H9 (cell line): ENCODE measurements around the gene UBE2E1. TPM values are rescaled to one million over a fixed set of nuclear protein-coding genes. Genes with fewer than 3 reads are reported as not detected.

Source experiments
- DNase-seq: peaks from one replicate; pipeline ENCODE4 v3.0.0-alpha.2; 2017
- H2AFZ ChIP-seq: one replicate; pipeline ENCODE4 v1.6.1; 2013; ENCODE audit warnings: mild to moderate bottlenecking, low read length, control low read depth, moderate library complexity
- H2AK5ac ChIP-seq: 2 replicates; pipeline ENCODE4 v1.6.1; 2013; ENCODE audit warnings: low read length, control low read depth, mixed read lengths; ENCODE audit not compliant: insufficient read length
- H2BK120ac ChIP-seq: one replicate; pipeline ENCODE4 v1.6.1; 2013; ENCODE audit warnings: low read depth, mild to moderate bottlenecking, low read length, control low read depth, inconsistent platforms; ENCODE audit not compliant: poor library complexity, severe bottlenecking
- H2BK12ac ChIP-seq: 2 replicates; pipeline ENCODE4 v1.6.1; 2013; ENCODE audit warnings: low read length, control low read depth, mixed read lengths, low read depth; ENCODE audit not compliant: insufficient read length
- H2BK15ac ChIP-seq: 2 replicates; pipeline ENCODE4 v1.6.1; 2013; ENCODE audit warnings: low read depth, low read length, control low read depth
- H2BK20ac ChIP-seq: one replicate; pipeline ENCODE4 v1.6.1; 2013; ENCODE audit warnings: low read depth, mild to moderate bottlenecking, low read length, control low read depth, inconsistent platforms; ENCODE audit not compliant: poor library complexity, severe bottlenecking
- H2BK5ac ChIP-seq: 2 replicates; pipeline ENCODE4 v1.6.1; 2013; ENCODE audit warnings: low read length, control low read depth, mixed read lengths; ENCODE audit not compliant: insufficient read length
- H3K14ac ChIP-seq: 2 replicates; pipeline ENCODE4 v1.6.1; 2013; ENCODE audit warnings: low read length, control low read depth; ENCODE audit not compliant: insufficient read depth
- H3K18ac ChIP-seq: 2 replicates; pipeline ENCODE4 v1.6.1; 2013; ENCODE audit warnings: low read depth, mild to moderate bottlenecking, mixed read lengths, low read length, control low read depth; ENCODE audit not compliant: insufficient read length
- H3K23ac ChIP-seq: 2 replicates; pipeline ENCODE4 v1.6.1; 2013; ENCODE audit warnings: low read length, control low read depth, mixed read lengths, low read depth; ENCODE audit not compliant: insufficient read length
- H3K23me2 ChIP-seq: 2 replicates; pipeline ENCODE4 v1.6.1; 2013; ENCODE audit warnings: low read depth, mild to moderate bottlenecking, mixed read lengths, low read length, control low read depth; ENCODE audit not compliant: insufficient read length, poor library complexity, severe bottlenecking
- H3K27ac ChIP-seq: 2 replicates; pipeline ENCODE4 v1.5.1; 2013; ENCODE audit warnings: low read length, control low read depth, mixed read lengths, low read depth; ENCODE audit not compliant: insufficient read length
- H3K27me3 ChIP-seq: 2 replicates; pipeline ENCODE4 v1.6.1; 2013; ENCODE audit warnings: low read length, control low read depth, inconsistent platforms; ENCODE audit not compliant: insufficient read depth
- H3K4ac ChIP-seq: 2 replicates; pipeline ENCODE4 v1.6.1; 2013; ENCODE audit warnings: low read depth, mild to moderate bottlenecking, control low read depth, inconsistent platforms, low read length, moderate library complexity
- H3K4me1 ChIP-seq: 2 replicates; pipeline ENCODE4 v1.6.1; 2013; ENCODE audit warnings: low read length, control low read depth, inconsistent platforms; ENCODE audit not compliant: insufficient read depth
- H3K4me2 ChIP-seq: 2 replicates; pipeline ENCODE4 v1.6.1; 2013; ENCODE audit warnings: low read length, control low read depth, mixed read lengths; ENCODE audit not compliant: insufficient read length, insufficient read depth
- H3K56ac ChIP-seq: 2 replicates; pipeline ENCODE4 v1.6.1; 2013; ENCODE audit warnings: low read depth, mild to moderate bottlenecking, mixed read lengths, low read length, control low read depth; ENCODE audit not compliant: insufficient read length
- H3K79me1 ChIP-seq: 2 replicates; pipeline ENCODE4 v1.6.1; 2013; ENCODE audit warnings: low read depth, mild to moderate bottlenecking, moderate library complexity, low read length, control low read depth, inconsistent platforms; ENCODE audit not compliant: insufficient read depth, poor library complexity, severe bottlenecking
- H3K79me2 ChIP-seq: 2 replicates; pipeline ENCODE4 v1.6.1; 2013; ENCODE audit warnings: low read length, control low read depth, inconsistent platforms; ENCODE audit not compliant: insufficient read depth
- H3K9ac ChIP-seq: 2 replicates; pipeline ENCODE4 v1.6.1; 2013; ENCODE audit warnings: low read length, control low read depth, mixed read lengths; ENCODE audit not compliant: insufficient read length; ENCODE audit errors: extremely low read depth
- H3K9me3 ChIP-seq: one replicate; pipeline ENCODE4 v1.6.1; 2013; ENCODE audit warnings: low read depth, low read length, inconsistent platforms; ENCODE audit not compliant: control insufficient read depth
- H3T11ph ChIP-seq: one replicate; pipeline ENCODE4 v1.6.1; 2013; ENCODE audit warnings: mild to moderate bottlenecking, low read length, control low read depth, inconsistent platforms
- H4K20me1 ChIP-seq: one replicate; pipeline ENCODE4 v1.6.1; 2013; ENCODE audit not compliant: control insufficient read depth, insufficient read length, insufficient read depth
- H4K5ac ChIP-seq: 2 replicates; pipeline ENCODE4 v1.6.1; 2013; ENCODE audit warnings: low read depth, mild to moderate bottlenecking, mixed read lengths, low read length, control low read depth; ENCODE audit not compliant: insufficient read length
- H4K8ac ChIP-seq: replicated peaks from 2 replicates; pipeline ENCODE4 v1.6.1; 2013; ENCODE audit warnings: low read length, control low read depth, mixed read lengths, low read depth; ENCODE audit not compliant: insufficient read length
- H4K91ac ChIP-seq: 2 replicates; pipeline ENCODE4 v1.6.1; 2013; ENCODE audit warnings: low read depth, mild to moderate bottlenecking, moderate library complexity, mixed read lengths, low read length, control low read depth; ENCODE audit not compliant: insufficient read length
- H3K27ac Mint-ChIP-seq, 3 experiments: 2 replicates in 2 of 3; 3 replicates in 1 of 3; pipeline ENCODE4 v1.8.0; 2020 to 2021; ENCODE audit warnings: mixed read lengths in 3 of 3, mild to moderate bottlenecking in 1 of 3, moderate library complexity in 1 of 3
- H3K27me3 Mint-ChIP-seq: 2 replicates; pipeline ENCODE4 v1.8.0; 2021; ENCODE audit warnings: low read depth, mild to moderate bottlenecking, moderate library complexity, mixed read lengths
- H3K36me3 Mint-ChIP-seq, 3 experiments: 2 replicates in 2 of 3; 3 replicates in 1 of 3; pipeline ENCODE4 v1.8.0; 2020 to 2021; ENCODE audit warnings: low read depth in 3 of 3, mixed read lengths in 3 of 3; ENCODE audit not compliant: insufficient read depth in 1 of 3
- H3K4me1 Mint-ChIP-seq, 2 experiments: 2 replicates each; pipeline ENCODE4 v1.8.0; 2020; ENCODE audit warnings: mixed read lengths in 2 of 2
- H3K4me3 Mint-ChIP-seq, 2 experiments: 2 replicates in 1 of 2; 3 replicates in 1 of 2; pipeline ENCODE4 v1.8.0; 2020 to 2021; ENCODE audit warnings: mild to moderate bottlenecking in 2 of 2, mixed read lengths in 2 of 2, moderate library complexity in 1 of 2
- H3K9me3 Mint-ChIP-seq, 2 experiments: 2 replicates in 1 of 2; 3 replicates in 1 of 2; pipeline ENCODE4 v1.8.0; 2020; ENCODE audit warnings: mild to moderate bottlenecking in 2 of 2, mixed read lengths in 2 of 2, moderate library complexity in 1 of 2
- WGBS: extraction: QIAGEN DNeasy Blood & Tissue Kit; methylation state at CpG from one replicate; pipeline ENCODE4 v1.1.7; 2013; ENCODE audit warnings: missing lambda C conversion rate, low lambda C conversion rate, mixed read lengths; ENCODE audit not compliant: insufficient read length; ENCODE audit errors: extremely low coverage; 5-methylcytosine and 5-hydroxymethylcytosine counted together
- total RNA-seq: library from RNA; stranded (reverse); gene quantifications from 2 replicates; pipeline ENCODE4 v1.2.1, GENCODE V29; 2021
- TF ChIP-seq, protein P1 (sequence below): fragments of 200-600 bp; sonication (generic); conservative IDR thresholded peaks from 3 replicates; pipeline ENCODE4 v1.8.0; 2021; ENCODE audit warnings: antibody characterized with exemption, mild to moderate bottlenecking

UBE2E1 gene
- total RNA-seq, 1 experiment from 2014 or later, result 142 TPM

DNA sequence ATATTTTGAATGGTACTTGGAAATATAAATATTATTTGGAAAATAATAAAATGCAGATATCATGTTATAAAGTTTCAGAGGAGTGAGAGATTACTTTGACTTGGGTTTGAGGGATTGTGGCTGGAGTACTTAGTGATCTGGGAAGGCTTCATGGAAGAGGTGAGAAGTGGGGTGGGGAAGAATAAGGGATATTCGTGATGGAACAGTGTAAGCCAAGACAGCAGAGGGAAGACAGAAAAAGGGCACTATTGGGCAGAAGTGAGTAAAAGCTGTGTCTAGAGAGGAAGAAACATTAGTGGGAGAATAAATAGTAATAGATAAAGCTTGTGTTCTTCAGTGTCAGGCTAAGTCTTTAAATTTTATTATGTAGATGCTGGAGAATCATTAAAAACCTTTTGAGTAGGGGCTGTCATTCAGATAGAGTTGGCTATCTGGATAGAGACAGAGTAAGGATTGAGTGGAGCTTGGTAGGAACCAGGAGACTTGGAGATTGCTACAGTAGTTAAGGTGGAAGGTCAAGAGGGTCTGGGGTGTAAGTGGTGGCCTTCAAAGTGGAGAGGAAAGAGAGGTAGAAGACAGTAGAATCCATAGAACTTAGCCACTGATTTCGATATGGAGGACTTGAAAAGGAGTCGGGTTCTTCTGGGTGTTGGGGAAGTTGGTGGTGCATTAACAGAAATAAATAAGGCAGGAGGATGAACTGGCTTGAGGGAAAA is 11.9 kb downstream of the UBE2E1 start:
- TF ChIP-seq, protein P1, sequence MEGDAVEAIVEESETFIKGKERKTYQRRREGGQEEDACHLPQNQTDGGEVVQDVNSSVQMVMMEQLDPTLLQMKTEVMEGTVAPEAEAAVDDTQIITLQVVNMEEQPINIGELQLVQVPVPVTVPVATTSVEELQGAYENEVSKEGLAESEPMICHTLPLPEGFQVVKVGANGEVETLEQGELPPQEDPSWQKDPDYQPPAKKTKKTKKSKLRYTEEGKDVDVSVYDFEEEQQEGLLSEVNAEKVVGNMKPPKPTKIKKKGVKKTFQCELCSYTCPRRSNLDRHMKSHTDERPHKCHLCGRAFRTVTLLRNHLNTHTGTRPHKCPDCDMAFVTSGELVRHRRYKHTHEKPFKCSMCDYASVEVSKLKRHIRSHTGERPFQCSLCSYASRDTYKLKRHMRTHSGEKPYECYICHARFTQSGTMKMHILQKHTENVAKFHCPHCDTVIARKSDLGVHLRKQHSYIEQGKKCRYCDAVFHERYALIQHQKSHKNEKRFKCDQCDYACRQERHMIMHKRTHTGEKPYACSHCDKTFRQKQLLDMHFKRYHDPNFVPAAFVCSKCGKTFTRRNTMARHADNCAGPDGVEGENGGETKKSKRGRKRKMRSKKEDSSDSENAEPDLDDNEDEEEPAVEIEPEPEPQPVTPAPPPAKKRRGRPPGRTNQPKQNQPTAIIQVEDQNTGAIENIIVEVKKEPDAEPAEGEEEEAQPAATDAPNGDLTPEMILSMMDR, result no peak
- Histone ChIP-seq H4K91ac (no peak overlapping the region), H2AFZ (no peak overlapping the region), H2BK20ac (no peak overlapping the region), H3K4me2 (no peak overlapping the region), H4K8ac (no peak overlapping the region), H2BK15ac (no peak overlapping the region), H3K18ac (no peak overlapping the region), H3K23me2 (no peaks in the 10 kb centered on the region), H3K9ac (no peak overlapping the region), H3K79me1 (no peaks in the 10 kb centered on the region), H2AK5ac (no peak overlapping the region), H3K79me2 (peaks cover 25% of the 10 kb centered on the region; the same call in 1 of the 2 replicates), H3K4ac (no peak overlapping the region), H2BK12ac (no peak overlapping the region), H3K23ac (no peak overlapping the region), H3K4me1 (no peaks in the 10 kb centered on the region; the same call in 1 of the 2 replicates), H2BK120ac (no peak overlapping the region), H2BK5ac (no peak overlapping the region), H4K5ac (no peak overlapping the region), H4K20me1 (no peaks in the 10 kb centered on the region), H3K14ac (no peak overlapping the region), H3K27me3 (no peaks in the 10 kb centered on the region), H3K9me3 (no peaks in the 10 kb centered on the region), H3K56ac (no peak overlapping the region), H3T11ph (no peak overlapping the region), H3K27ac (no peak overlapping the region)
- Mint-ChIP-seq H3K27me3 (no peaks in the 10 kb centered on the region), H3K27ac (peak overlapping the region in 1 of 3 experiments; percentile 1; a peak in 1 of 7 replicates), H3K4me3 (no peak overlapping the region), H3K36me3 (peaks cover 8 to 28% (median 24%) of the 10 kb centered on the region in 3 experiments; a peak in 6 of 7 replicates), H3K9me3 (no peaks in the 10 kb centered on the region), H3K4me1 (peaks cover 43 to 49% of the 10 kb centered on the region in 2 experiments)
- WGBS, result no CpG with 5 or more reads among the region's 3 CpGs
- no peak for DNase-seq
